HCT116 (cell line): ENCODE data around the gene SNX2. TPM values are rescaled to one million over a fixed set of nuclear protein-coding genes. Genes with fewer than 3 reads are reported as not detected.

Source experiments
- ATAC-seq: fragments of 200-7000 bp; cut with Tn5 transposase; 2 replicates; pipeline ENCODE4 v1.9.1; 2020; ENCODE audit warnings: mild to moderate bottlenecking, moderate library complexity
- BruUV-seq: library from RNA; stranded (reverse); fragments of 400-500 nt; replicated peaks from 2 replicates; lab custom pipeline; 2021; lab: Mats Ljungman, UMichigan
- CTCF ChIA-PET: fragments of 300-600 bp; sonication (Branson Sonifier 250); formaldehyde crosslinking; loops from one replicate; lab custom pipeline; 2021; ENCODE audit warnings: antibody characterized with exemption; lab: Charles Lee
- POLR2A ChIA-PET: fragments of 300-600, 350-600 bp; sonication (Branson Sonifier 250); formaldehyde crosslinking; loops from one replicate; lab custom pipeline; 2021; ENCODE audit warnings: antibody characterized with exemption; lab: Charles Lee
- RAD21 ChIA-PET, 2 experiments: fragments of 300-600 bp; sonication (Branson Sonifier 250); formaldehyde crosslinking; loops; one replicate each; lab custom pipeline; 2023; ENCODE audit warnings: low total read pairs in 2 of 2; ENCODE audit not compliant: uncharacterized antibody in 2 of 2, unreplicated experiment in 2 of 2, low non-redundant PET in 1 of 2; lab: Charles Lee
- DNase-seq: peaks from one replicate; pipeline ENCODE4 v3.0.0-alpha.2; 2010; ENCODE audit warnings: low read depth, low spot score
- H2AFZ ChIP-seq: fragments of 200-600 bp; shearing (Covaris generic), sonication (generic); 2 replicates; pipeline ENCODE4 v1.6.1; 2017; ENCODE audit warnings: low read depth, mixed run types, mixed read lengths, antibody characterized with exemption, low read length; ENCODE audit not compliant: poor library complexity, severe bottlenecking
- H3K27ac ChIP-seq: 2 replicates; pipeline ENCODE4 v1.5.1; 2012; ENCODE audit warnings: low read depth, low read length
- H3K27me3 ChIP-seq: fragments of 200-600 bp; sonication (generic); 2 replicates; pipeline ENCODE4 v1.6.1; 2016; ENCODE audit warnings: mixed run types, low read length, mixed read lengths; ENCODE audit not compliant: insufficient read depth
- H3K36me3 ChIP-seq, 2 experiments: fragments of 200-500 bp in 1 of 2; fragments of 200-600 bp in 1 of 2; sonication (Bioruptor generic) in 1 of 2; sonication (generic) in 1 of 2; 2 replicates each; pipeline versions ENCODE4 v1.5.1 to v1.6.1; 2014 to 2016; ENCODE audit warnings: low read length in 2 of 2, inconsistent platforms in 1 of 2, mixed read lengths in 1 of 2, mixed run types in 1 of 2; ENCODE audit not compliant: insufficient read depth in 2 of 2, control insufficient read depth in 1 of 2
- H3K4me1 ChIP-seq, 2 experiments: fragments of 200-600 bp in 1 of 2; sonication (generic) in 1 of 2; 2 replicates each; pipeline versions ENCODE4 v1.5.1 to v1.6.1; 2012 to 2017; ENCODE audit warnings: low read length in 2 of 2, inconsistent platforms in 1 of 2, mild to moderate bottlenecking in 1 of 2, mixed read lengths in 1 of 2, mixed run types in 1 of 2, moderate library complexity in 1 of 2; ENCODE audit not compliant: insufficient read depth in 2 of 2, control insufficient read depth in 1 of 2
- H3K4me2 ChIP-seq: fragments of 200-600 bp; sonication (generic); 2 replicates; pipeline ENCODE4 v1.6.1; 2017; ENCODE audit warnings: mixed run types, low read length, mixed read lengths
- H3K4me3 ChIP-seq, 2 experiments: fragments of 200-600 bp in 1 of 2; sonication (generic) in 1 of 2; replicated peaks in 1 of 2; 2 replicates each; pipeline ENCODE4 v1.5.1; 2011 to 2016; ENCODE audit warnings: low read length in 2 of 2, control low read depth in 1 of 2, low read depth in 1 of 2, mild to moderate bottlenecking in 1 of 2, mixed read lengths in 1 of 2, mixed run types in 1 of 2
- H3K79me2 ChIP-seq: fragments of 200-600 bp; sonication (generic); 2 replicates; pipeline ENCODE4 v1.6.1; 2017; ENCODE audit warnings: mild to moderate bottlenecking, mixed run types, low read length, moderate library complexity, mixed read lengths; ENCODE audit not compliant: insufficient read depth
- H3K9ac ChIP-seq: fragments of 200-600 bp; sonication (generic); 2 replicates; pipeline ENCODE4 v1.6.1; 2016; ENCODE audit warnings: low read length, mixed read lengths
- H3K9me2 ChIP-seq: fragments of 200-600 bp; sonication (generic), shearing (Covaris generic); 2 replicates; pipeline ENCODE4 v1.6.1; 2017; ENCODE audit warnings: mixed run types, mild to moderate bottlenecking, moderate library complexity; ENCODE audit not compliant: insufficient read depth
- H3K9me3 ChIP-seq, 2 experiments: fragments of 200-500 bp in 1 of 2; fragments of 200-600 bp in 1 of 2; sonication (Bioruptor generic) in 1 of 2; sonication (generic) in 1 of 2; 2 replicates each; pipeline ENCODE4 v1.6.1; 2014 to 2017; ENCODE audit warnings: low read length in 2 of 2, mixed read lengths in 2 of 2, inconsistent platforms in 1 of 2, low read depth in 1 of 2, mild to moderate bottlenecking in 1 of 2, mixed run types in 1 of 2, moderate library complexity in 1 of 2; ENCODE audit not compliant: control insufficient read depth in 1 of 2, insufficient read depth in 1 of 2
- H4K20me1 ChIP-seq: fragments of 200-600 bp; sonication (generic), shearing (Covaris generic); 2 replicates; pipeline ENCODE4 v1.6.1; 2017; ENCODE audit warnings: mixed run types, mild to moderate bottlenecking, moderate library complexity; ENCODE audit not compliant: insufficient read depth
- EGR1 ChIP-seq: IDR thresholded peaks from 2 replicates; pipeline ENCODE4 v1.6.1; 2012; ENCODE audit warnings: low read depth
- ELF1 ChIP-seq: IDR thresholded peaks from 2 replicates; pipeline ENCODE4 v1.6.1; 2012; ENCODE audit warnings: low read depth, borderline replicate concordance
- EZH2 ChIP-seq: fragments of 200-600 bp; sonication (generic); IDR thresholded peaks from 2 replicates; pipeline ENCODE4 v1.6.1; 2017; ENCODE audit warnings: antibody characterized with exemption, mixed run types
- POLR2A ChIP-seq: IDR thresholded peaks from 2 replicates; pipeline ENCODE4 v1.7.0; 2011; ENCODE audit warnings: borderline replicate concordance; ENCODE audit not compliant: insufficient read depth, insufficient read length; ENCODE audit errors: extremely low read depth
- REST ChIP-seq: IDR thresholded peaks from 2 replicates; pipeline ENCODE4 v1.6.1; 2012; ENCODE audit warnings: low read depth
- SIN3A ChIP-seq: IDR thresholded peaks from 2 replicates; pipeline ENCODE4 v1.6.1; 2012; ENCODE audit warnings: low read depth
- SP1 ChIP-seq: IDR thresholded peaks from 2 replicates; pipeline ENCODE4 v1.6.1; 2012; ENCODE audit warnings: low read depth
- SRF ChIP-seq: IDR thresholded peaks from 2 replicates; pipeline ENCODE4 v1.6.1; 2012; ENCODE audit warnings: low read depth
- TCF7L2 ChIP-seq: IDR thresholded peaks from 2 replicates; pipeline ENCODE4 v1.7.0; 2011; ENCODE audit warnings: borderline replicate concordance, inconsistent platforms; ENCODE audit not compliant: insufficient read depth, insufficient read length; ENCODE audit errors: extremely low read depth
- ZBTB33 ChIP-seq: IDR thresholded peaks from 2 replicates; pipeline ENCODE4 v1.6.1; 2011; ENCODE audit warnings: mild to moderate bottlenecking, low read length, moderate library complexity; ENCODE audit not compliant: insufficient replicate concordance; ENCODE audit errors: extremely low read depth
- ZFX ChIP-seq: fragments of 450-650 bp; IDR thresholded peaks from 2 replicates; pipeline ENCODE4 v1.6.1; 2017
- intact Hi-C: fragments of 100-400 bp; cut with micrococcal nuclease; formaldehyde crosslinking; loops from 2 replicates; pipeline ENCODE4 v1.10.0; 2022
- total RNA-seq: library from RNA; stranded (reverse); gene quantifications from one replicate; pipeline ENCODE4 v1.2.1, GENCODE V29; 2021; ENCODE audit not compliant: unreplicated experiment

The SNX2 gene
- total RNA-seq, 1 experiment from 2014 or later = 57.7 TPM

GRCh38 chr5:122810405-122810804 lies 35.5 kb downstream of the SNX2 start:
- Histone ChIP-seq H3K4me2 (no peak overlapping the region), H3K27ac (no peak overlapping the region), H3K79me2 (no peaks in the 10 kb centered on the region), H3K9me2 (no peaks in the 10 kb centered on the region), H3K27me3 (no peaks in the 10 kb centered on the region), H3K9me3 (no peaks in the 10 kb centered on the region), H3K4me1 (no peaks in the 10 kb centered on the region), H4K20me1 (no peaks in the 10 kb centered on the region), H3K36me3 (0 out of 4 replicates have a peak, but pooled peaks cover 0 to 2% of the 10 kb centered on the region in 2 experiments), H3K4me3 (no peak overlapping the region), H2AFZ (no peak overlapping the region), H3K9ac (no peak overlapping the region)
- BruUV-seq = no TSS peak
- intact Hi-C loops = no loop called here
- TF ChIP-seq ELF1 = no peak
- TF ChIP-seq POLR2A = no peak
- no peak for TF ChIP-seq SP1
- no peak for TF ChIP-seq SIN3A
- TF ChIP-seq EZH2 = no peak
- no peak for TF ChIP-seq ZBTB33
- TF ChIP-seq SRF = no peak
- no peak for TF ChIP-seq TCF7L2
- no peak for TF ChIP-seq EGR1
- no peak for TF ChIP-seq REST
- TF ChIP-seq ZFX = no peak
- CTCF ChIA-PET = no interaction called here
- DNase-seq (no peak), ATAC-seq (no peak)
- POLR2A ChIA-PET = no interaction called here
- RAD21 ChIA-PET = no interaction called here
